ENCODE results near the gene DBH.

- TF ChIP-seq, protein P1, sequence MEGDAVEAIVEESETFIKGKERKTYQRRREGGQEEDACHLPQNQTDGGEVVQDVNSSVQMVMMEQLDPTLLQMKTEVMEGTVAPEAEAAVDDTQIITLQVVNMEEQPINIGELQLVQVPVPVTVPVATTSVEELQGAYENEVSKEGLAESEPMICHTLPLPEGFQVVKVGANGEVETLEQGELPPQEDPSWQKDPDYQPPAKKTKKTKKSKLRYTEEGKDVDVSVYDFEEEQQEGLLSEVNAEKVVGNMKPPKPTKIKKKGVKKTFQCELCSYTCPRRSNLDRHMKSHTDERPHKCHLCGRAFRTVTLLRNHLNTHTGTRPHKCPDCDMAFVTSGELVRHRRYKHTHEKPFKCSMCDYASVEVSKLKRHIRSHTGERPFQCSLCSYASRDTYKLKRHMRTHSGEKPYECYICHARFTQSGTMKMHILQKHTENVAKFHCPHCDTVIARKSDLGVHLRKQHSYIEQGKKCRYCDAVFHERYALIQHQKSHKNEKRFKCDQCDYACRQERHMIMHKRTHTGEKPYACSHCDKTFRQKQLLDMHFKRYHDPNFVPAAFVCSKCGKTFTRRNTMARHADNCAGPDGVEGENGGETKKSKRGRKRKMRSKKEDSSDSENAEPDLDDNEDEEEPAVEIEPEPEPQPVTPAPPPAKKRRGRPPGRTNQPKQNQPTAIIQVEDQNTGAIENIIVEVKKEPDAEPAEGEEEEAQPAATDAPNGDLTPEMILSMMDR (IDR thresholded peaks at IDR 0.05) = no peak
- TF ChIP-seq EZH2 (IDR thresholded peaks at IDR 0.05; ENCODE audit: borderline replicate concordance, insufficient read depth, low read depth, low read length, poor library complexity, severe bottlenecking) = no peak
Observed at GRCh38 chr9:133653638-133654037, 17.5 kb downstream of the DBH start.
